Skeletal muscle tissue (tissue), 4 donors: Measurements from ENCODE around the gene FAM174C. TPM values are rescaled to one million over a fixed set of nuclear protein-coding genes. Genes with fewer than 3 reads are reported as not detected.

Source experiments
- H3K27ac ChIP-seq: one replicate; pipeline ENCODE4 v1.7.0; 2013; ENCODE audit warnings: mild to moderate bottlenecking, low read depth, low read length, inconsistent platforms
- H3K27me3 ChIP-seq, 3 donors: one replicate each; pipeline ENCODE4 v1.7.0; 2013; ENCODE audit warnings: low read length in 3 of 3; ENCODE audit not compliant: control insufficient read depth in 3 of 3, insufficient read depth in 3 of 3
- H3K36me3 ChIP-seq, 3 donors: one replicate each; pipeline ENCODE4 v1.7.0; 2013; ENCODE audit warnings: low read length in 3 of 3; ENCODE audit not compliant: control insufficient read depth in 3 of 3, insufficient read depth in 3 of 3
- H3K4me1 ChIP-seq, 3 donors: one replicate each; pipeline ENCODE4 v1.7.0; 2013; ENCODE audit warnings: low read length in 3 of 3, mild to moderate bottlenecking in 3 of 3; ENCODE audit not compliant: control insufficient read depth in 3 of 3, insufficient read depth in 3 of 3
- H3K4me3 ChIP-seq, 3 donors: one replicate each; pipeline ENCODE4 v1.7.0; 2013; ENCODE audit warnings: low read length in 3 of 3
- H3K9ac ChIP-seq, 3 donors: one replicate each; pipeline ENCODE4 v1.7.0; 2013; ENCODE audit warnings: low read length in 3 of 3, mild to moderate bottlenecking in 3 of 3, moderate library complexity in 2 of 3, low read depth in 1 of 3
- H3K9me3 ChIP-seq, 3 donors: one replicate each; pipeline ENCODE4 v1.7.0; 2013; ENCODE audit warnings: low read length in 3 of 3; ENCODE audit not compliant: control insufficient read depth in 3 of 3
- total RNA-seq: library from RNA; depleted of rRNA; stranded (reverse); fragments of >200 nt; gene quantifications from one replicate; pipeline ENCODE4 v1.2.3, GENCODE V29; 2014
- donor health status: Osteomylitis.

Gene FAM174C
- total RNA-seq, 1 donor from 2014 or later = 9.4 TPM

- H3K27me3 ChIP-seq = peaks cover 10% of the 10 kb centered on the region in 3 donors
- H3K9ac ChIP-seq = no peak overlapping the region
- H3K27ac ChIP-seq = no peak overlapping the region
- H3K36me3 ChIP-seq = peaks cover 16 to 24% (median 19%) of the 10 kb centered on the region in 3 donors
- H3K4me3 ChIP-seq = no peak overlapping the region
- no peaks in the 10 kb centered on the region for H3K9me3 ChIP-seq
- peaks cover 21 to 34% (median 24%) of the 10 kb centered on the region in 3 donors for H3K4me1 ChIP-seq
Measured at GRCh38 chr19:1278713-1279660, 3.7 kb downstream of the FAM174C start.

GRCh38 chr19:1279782-1280341 is 4.5 kb downstream of the FAM174C start:
- Histone ChIP-seq H3K27me3 (peaks cover 18% of the 10 kb centered on the region in 3 donors), H3K36me3 (peaks cover 8 to 16% (median 10%) of the 10 kb centered on the region in 3 donors), H3K4me1 (peaks cover 12 to 25% (median 15%) of the 10 kb centered on the region in 3 donors), H3K4me3 (no peak overlapping the region), H3K9me3 (no peaks in the 10 kb centered on the region), H3K27ac (no peak overlapping the region), H3K9ac (no peak overlapping the region)

- no peak overlapping the region for H3K9ac ChIP-seq
- H3K4me3 ChIP-seq = no peak overlapping the region
- H3K27me3 ChIP-seq = peaks cover 24% of the 10 kb centered on the region in 3 donors
- H3K27ac ChIP-seq = no peak overlapping the region
- peaks cover 9 to 21% (median 12%) of the 10 kb centered on the region in 3 donors for H3K4me1 ChIP-seq
- H3K36me3 ChIP-seq = peaks cover 8 to 14% (median 9%) of the 10 kb centered on the region in 3 donors
- no peaks in the 10 kb centered on the region for H3K9me3 ChIP-seq
Measured at GRCh38 chr19:1280636-1281568, 5.6 kb downstream of the FAM174C start.

GRCh38 chr19:1281569-1282287 is 6.4 kb downstream of the FAM174C start:
- H3K36me3 ChIP-seq = peaks cover 8 to 14% (median 9%) of the 10 kb centered on the region in 3 donors
- H3K9ac ChIP-seq = no peak overlapping the region

GRCh38 chr19:1282588-1283206 is 7.4 kb downstream of the FAM174C start:
- no peak overlapping the region for H3K27ac ChIP-seq
- H3K4me1 ChIP-seq = peaks cover 0 to 7% (median 3%) of the 10 kb centered on the region in 3 donors
- H3K9ac ChIP-seq = no peak overlapping the region
- H3K36me3 ChIP-seq = peaks cover 8 to 14% (median 9%) of the 10 kb centered on the region in 3 donors
- no peak overlapping the region for H3K4me3 ChIP-seq
- H3K27me3 ChIP-seq = peaks cover 33 to 38% (median 38%) of the 10 kb centered on the region in 3 donors
- H3K9me3 ChIP-seq = no peaks in the 10 kb centered on the region

More at GRCh38 chr19:1281569-1282287, 6.4 kb downstream of the FAM174C start:
- H3K9me3 ChIP-seq = no peaks in the 10 kb centered on the region
- H3K4me1 ChIP-seq = peaks cover 1 to 13% (median 4%) of the 10 kb centered on the region in 3 donors
- H3K4me3 ChIP-seq = no peak overlapping the region
- peaks cover 28% of the 10 kb centered on the region in 3 donors for H3K27me3 ChIP-seq
- H3K27ac ChIP-seq = no peak overlapping the region

- Histone ChIP-seq H3K27ac (no peak overlapping the region), H3K9ac (no peak overlapping the region), H3K4me3 (no peak overlapping the region), H3K4me1 (peaks cover 0 to 7% (median 3%) of the 10 kb centered on the region in 3 donors), H3K36me3 (peaks cover 8 to 14% (median 9%) of the 10 kb centered on the region in 3 donors), H3K27me3 (peaks cover 40 to 45% (median 44%) of the 10 kb centered on the region in 3 donors), H3K9me3 (no peaks in the 10 kb centered on the region)
Measured at GRCh38 chr19:1283207-1283916, 8.0 kb downstream of the FAM174C start.

GRCh38 chr19:1283917-1284292 is 8.6 kb downstream of the FAM174C start:
- peaks cover 45 to 50% (median 50%) of the 10 kb centered on the region in 3 donors for H3K27me3 ChIP-seq
- no peak overlapping the region for H3K4me3 ChIP-seq
- no peak overlapping the region for H3K9ac ChIP-seq
- no peaks in the 10 kb centered on the region for H3K9me3 ChIP-seq
- peaks cover 0 to 7% (median 3%) of the 10 kb centered on the region in 3 donors for H3K4me1 ChIP-seq
- peaks cover 4 to 12% (median 6%) of the 10 kb centered on the region in 3 donors for H3K36me3 ChIP-seq
- no peak overlapping the region for H3K27ac ChIP-seq

GRCh38 chr19:1284293-1284978 is 9.1 kb downstream of the FAM174C start:
- Histone ChIP-seq H3K4me3 (no peak overlapping the region), H3K9me3 (no peaks in the 10 kb centered on the region), H3K36me3 (peaks cover 0 to 7% (median 1%) of the 10 kb centered on the region in 3 donors), H3K27ac (no peak overlapping the region), H3K27me3 (peaks cover 50 to 55% (median 55%) of the 10 kb centered on the region in 3 donors), H3K9ac (peak overlapping the region in 1 of 3 donors; percentile 16), H3K4me1 (peaks cover 0 to 6% (median 3%) of the 10 kb centered on the region in 3 donors)
